ENCODE measurements around the gene SLC25A30. TPM values are rescaled to one million over a fixed set of nuclear protein-coding genes. Genes with fewer than 3 reads are reported as not detected.

SLC25A30 gene
- total RNA-seq, 1 donor from 2014 or later, result 11.5 TPM

GRCh38 chr13:45410001-45410400 lies 8.2 kb downstream of the SLC25A30 start:
- intact Hi-C loops (cut with DNase I), result no loop called here
- Histone ChIP-seq H3K27me3 (no peaks in the 10 kb centered on the region), H3K36me3 (peaks cover 0 to 46% of the 10 kb centered on the region in 2 donors), H3K27ac (no peak overlapping the region), H3K4me3 (no peak overlapping the region), H3K9me3 (no peaks in the 10 kb centered on the region), H3K4me1 (peaks cover 15% of the 10 kb centered on the region)
- DNase-seq (ENCODE audit: extremely low spot score in 2 of 2), result peak in 1 of 2 donors; percentile 44
- TF ChIP-seq POLR2A (IDR thresholded peaks at IDR 0.05) (no peak), CTCF (IDR thresholded peaks at IDR 0.05) (no peak), POLR2AphosphoS5 (IDR thresholded peaks at IDR 0.05; ENCODE audit: insufficient read depth in 1 of 2, low read depth in 1 of 2) (no peak)

- no peaks in the 10 kb centered on the region for H3K9me3 ChIP-seq
- intact Hi-C loops (cut with DNase I), result no loop called here
- no peak for DNase-seq (ENCODE audit: extremely low spot score in 2 of 2)
- no peaks in the 10 kb centered on the region for H3K27me3 ChIP-seq
- no peak overlapping the region for H3K4me3 ChIP-seq
- TF ChIP-seq POLR2A (IDR thresholded peaks at IDR 0.05), result no peak
- TF ChIP-seq POLR2AphosphoS5 (IDR thresholded peaks at IDR 0.05; ENCODE audit: insufficient read depth in 1 of 2, low read depth in 1 of 2), result no peak
- TF ChIP-seq CTCF (IDR thresholded peaks at IDR 0.05), result no peak
- H3K4me1 ChIP-seq, result no peaks in the 10 kb centered on the region
- no peak overlapping the region for H3K27ac ChIP-seq
- peaks cover 0 to 65% of the 10 kb centered on the region in 2 donors for H3K36me3 ChIP-seq
These were observed 11.8 kb downstream of the SLC25A30 start for GRCh38 chr13:45406421-45406820.

- Histone ChIP-seq H3K9me3 (no peaks in the 10 kb centered on the region), H3K4me1 (no peaks in the 10 kb centered on the region), H3K4me3 (no peak overlapping the region), H3K27ac (no peak overlapping the region), H3K36me3 (peaks cover 0 to 80% of the 10 kb centered on the region in 2 donors), H3K27me3 (no peaks in the 10 kb centered on the region)
- peak in 1 of 2 donors; percentile 10 for DNase-seq (ENCODE audit: extremely low spot score in 2 of 2)
- TF ChIP-seq POLR2A (IDR thresholded peaks at IDR 0.05) (no peak), CTCF (IDR thresholded peaks at IDR 0.05) (no peak), POLR2AphosphoS5 (IDR thresholded peaks at IDR 0.05; ENCODE audit: insufficient read depth in 1 of 2, low read depth in 1 of 2) (no peak)
- intact Hi-C loops (cut with DNase I), result no loop called here
These were observed 15.1 kb downstream of the SLC25A30 start for GRCh38 chr13:45403081-45403480.

GRCh38 chr13:45402641-45403040 lies 15.5 kb downstream of the SLC25A30 start:
- Histone ChIP-seq H3K4me3 (no peak overlapping the region), H3K4me1 (no peaks in the 10 kb centered on the region), H3K27me3 (no peaks in the 10 kb centered on the region), H3K36me3 (peaks cover 0 to 80% of the 10 kb centered on the region in 2 donors), H3K9me3 (no peaks in the 10 kb centered on the region), H3K27ac (no peak overlapping the region)
- DNase-seq (ENCODE audit: extremely low spot score in 2 of 2), result peak in 1 of 2 donors; percentile 27
- intact Hi-C loops (cut with DNase I), result no loop called here
- TF ChIP-seq POLR2AphosphoS5 (IDR thresholded peaks at IDR 0.05; ENCODE audit: insufficient read depth in 1 of 2, low read depth in 1 of 2) (no peak), POLR2A (IDR thresholded peaks at IDR 0.05) (no peak), CTCF (IDR thresholded peaks at IDR 0.05) (no peak)

GRCh38 chr13:45401314-45401713 lies 16.9 kb downstream of the SLC25A30 start:
- peaks cover 0 to 67% of the 10 kb centered on the region in 2 donors for H3K36me3 ChIP-seq
- no peaks in the 10 kb centered on the region for H3K4me1 ChIP-seq
- TF ChIP-seq CTCF (IDR thresholded peaks at IDR 0.05) (no peak), POLR2A (IDR thresholded peaks at IDR 0.05) (no peak), POLR2AphosphoS5 (IDR thresholded peaks at IDR 0.05; ENCODE audit: insufficient read depth in 1 of 2, low read depth in 1 of 2) (no peak)
- H3K27me3 ChIP-seq, result no peaks in the 10 kb centered on the region
- H3K27ac ChIP-seq, result no peak overlapping the region
- DNase-seq (ENCODE audit: extremely low spot score in 2 of 2), result no peak
- no peak overlapping the region for H3K4me3 ChIP-seq
- intact Hi-C loops (cut with DNase I), result no loop called here
- H3K9me3 ChIP-seq, result no peaks in the 10 kb centered on the region

All from vagina (tissue), 2 donors.